Astrocyte of the cerebellum (primary cell): Measurements from ENCODE around the gene SRGAP3.

Experiments
- DNase-seq: peaks from one replicate; pipeline ENCODE4 v3.0.0-alpha.2; 2011; ENCODE audit warnings: low read depth
- H3K4me3 ChIP-seq: 2 replicates; pipeline ENCODE4 v1.5.1; 2011; ENCODE audit warnings: mild to moderate bottlenecking, low read depth, low read length, moderate library complexity
- CTCF ChIP-seq: IDR thresholded peaks from 2 replicates; pipeline ENCODE4 v1.5.1; 2012; ENCODE audit warnings: low read length, low read depth, moderate library complexity, mild to moderate bottlenecking; ENCODE audit errors: missing control alignments
- in situ Hi-C: cut with HindIII; loops from 2 replicates; pipeline ENCODE4 v1.10.0; 2017; ENCODE audit warnings: low sequenced_read_pairs

The SRGAP3 gene

GRCh38 chr3:9231006-9231405, 18.4 kb downstream of the SRGAP3 start:
- DNase-seq, result no peak
- no peak for TF ChIP-seq CTCF
- in situ Hi-C loops, result no loop called here
- no peak overlapping the region for H3K4me3 ChIP-seq

GRCh38 chr3:9230596-9230995, 18.9 kb downstream of the SRGAP3 start:
- no peak overlapping the region for H3K4me3 ChIP-seq
- in situ Hi-C loops, result no loop called here
- TF ChIP-seq CTCF, result no peak
- DNase-seq, result no peak

DNA sequence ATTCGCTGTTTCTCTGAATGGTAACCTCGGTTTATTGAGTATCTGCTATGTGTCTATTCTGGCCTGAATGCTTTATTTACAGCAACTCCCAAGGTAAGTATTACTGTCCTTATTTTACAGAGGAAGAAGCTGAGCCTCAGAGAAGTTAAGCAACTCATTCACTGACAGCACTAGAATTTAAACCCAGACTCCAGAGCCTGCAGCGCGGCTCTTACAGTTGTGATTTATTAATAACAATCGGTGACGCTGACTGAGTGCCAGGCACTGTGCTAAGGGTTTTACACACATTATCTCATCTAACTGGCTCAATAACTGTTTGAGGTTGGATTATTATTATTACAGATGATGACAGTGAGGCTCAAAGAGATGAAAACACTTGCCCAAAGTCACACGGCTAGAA, 19.6 kb downstream of the SRGAP3 start:
- DNase-seq, result no peak
- no peak for TF ChIP-seq CTCF
- in situ Hi-C loops, result no loop called here
- H3K4me3 ChIP-seq, result no peak overlapping the region

DNA sequence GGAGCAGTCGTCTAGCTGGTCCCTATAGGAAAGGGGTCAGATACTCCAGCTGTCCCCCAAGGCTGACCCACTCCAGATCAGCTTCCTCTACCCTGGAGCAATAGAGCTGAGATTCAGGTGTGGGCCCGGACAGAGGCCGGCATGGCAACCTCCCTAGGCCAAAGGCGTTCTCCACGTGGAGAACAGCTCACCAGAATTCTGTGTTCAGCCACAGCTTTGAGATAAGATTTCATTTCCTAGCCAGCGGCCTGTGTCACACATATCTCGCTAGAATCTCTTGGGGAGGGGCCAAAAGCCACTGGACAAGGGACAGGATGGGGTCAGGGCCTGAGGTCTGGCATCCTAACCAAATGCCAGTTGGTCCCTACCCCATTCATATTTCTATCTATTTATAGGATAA, 20.1 kb downstream of the SRGAP3 start:
- no peak overlapping the region for H3K4me3 ChIP-seq
- no peak for TF ChIP-seq CTCF
- DNase-seq, result no peak
- in situ Hi-C loops, result no loop called here

DNA sequence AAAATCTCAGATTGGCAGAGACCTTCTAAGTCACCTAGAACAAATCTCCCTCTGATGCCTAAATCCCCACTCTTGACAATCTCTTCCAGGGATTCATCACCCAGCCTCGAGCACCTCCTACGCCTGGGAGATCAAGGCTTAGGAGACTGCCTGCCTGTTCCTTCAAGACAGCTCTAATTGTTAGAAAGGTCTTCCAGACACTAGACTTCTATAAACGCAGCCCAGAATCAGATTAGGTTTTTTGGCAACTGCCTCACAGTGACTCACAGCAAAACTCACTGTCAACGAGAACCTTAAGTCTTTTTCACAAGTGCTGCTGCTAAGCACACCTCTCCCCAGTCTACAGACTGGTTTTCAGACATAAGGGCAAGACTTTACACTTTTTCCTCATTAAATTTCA, 23.1 kb downstream of the SRGAP3 start:
- no peak overlapping the region for H3K4me3 ChIP-seq
- no peak for TF ChIP-seq CTCF
- DNase-seq, result peak; percentile 59
- in situ Hi-C loops, result no loop called here

DNA sequence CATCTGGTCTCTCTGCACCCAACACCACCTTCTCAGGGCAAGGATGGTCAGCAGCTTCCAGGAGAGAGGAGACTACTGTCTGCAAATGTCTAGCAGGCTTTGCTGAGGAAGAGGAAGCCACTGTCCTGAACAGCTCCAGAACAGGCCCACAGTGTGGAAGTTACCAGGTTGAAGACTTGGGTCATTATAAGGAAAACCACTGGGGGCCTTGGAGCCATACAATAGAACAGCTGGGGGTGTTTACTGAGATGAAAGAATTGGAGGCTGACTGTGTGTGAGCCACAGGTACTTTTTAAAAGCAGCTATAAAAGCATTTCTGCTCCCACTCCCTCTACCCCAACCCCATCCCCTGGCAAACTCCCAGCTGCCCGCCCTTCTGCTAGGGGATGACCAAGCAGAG, 24.2 kb downstream of the SRGAP3 start:
- no peak for TF ChIP-seq CTCF
- H3K4me3 ChIP-seq, result no peak overlapping the region
- in situ Hi-C loops, result no loop called here
- no peak for DNase-seq

GRCh38 chr3:9224490-9224889, 25.0 kb downstream of the SRGAP3 start:
- no peak for DNase-seq
- peak; percentile 12 for TF ChIP-seq CTCF
- in situ Hi-C loops, result no loop called here
- no peak overlapping the region for H3K4me3 ChIP-seq
